ENCODE results near the gene APOBEC4.

GRCh38 chr1:183652547-183653461, at the start of gene APOBEC4:
- no peak for TF ChIP-seq CTCF (IDR thresholded peaks at IDR 0.05)
- TF ChIP-seq POLR2A (IDR thresholded peaks at IDR 0.05): no peak
- TF ChIP-seq POLR2AphosphoS5 (IDR thresholded peaks at IDR 0.05): peak in 2 of 3 donors; percentile 19 to 27
- no peak for TF ChIP-seq EP300 (IDR thresholded peaks at IDR 0.05; ENCODE audit: low read depth)

Measured in transverse colon (tissue), 4 donors.